GM21515 (cell line): ENCODE data around the gene KCNIP1.

Source experiments
- ATAC-seq: cut with Tn5 transposase; IDR thresholded peaks from one replicate; pipeline ENCODE4 v1.9.1; 2021; ENCODE audit not compliant: unreplicated experiment

The KCNIP1 gene

GRCh38 chr5:170590566-170590965 is 86.7 kb downstream of the KCNIP1 start:
- no peak for ATAC-seq

- ATAC-seq, result no peak
Observed at GRCh38 chr5:170591054-170591453, 87.2 kb downstream of the KCNIP1 start.

- no peak for ATAC-seq
Observed at GRCh38 chr5:170596482-170597044, 92.7 kb downstream of the KCNIP1 start.

- ATAC-seq, result no peak
Observed at GRCh38 chr5:170597109-170597751, 93.4 kb downstream of the KCNIP1 start.

GRCh38 chr5:170597872-170598271 is 94.1 kb downstream of the KCNIP1 start:
- ATAC-seq, result no peak

- ATAC-seq, result no peak
Observed at GRCh38 chr5:170599756-170600155, 95.9 kb downstream of the KCNIP1 start.

- no peak for ATAC-seq
Observed at GRCh38 chr5:170601619-170602018, 97.8 kb downstream of the KCNIP1 start.

- no peak for ATAC-seq
Observed at GRCh38 chr5:170603109-170603508, 99.3 kb downstream of the KCNIP1 start.

GRCh38 chr5:170603578-170604565 is 100.1 kb downstream of the KCNIP1 start:
- ATAC-seq, result no peak

- no peak for ATAC-seq
Observed at GRCh38 chr5:170606941-170607340, 103.1 kb downstream of the KCNIP1 start.

- ATAC-seq, result no peak
Observed at GRCh38 chr5:170611449-170612090, 107.8 kb downstream of the KCNIP1 start.

- ATAC-seq, result no peak
Observed at GRCh38 chr5:170612256-170612678, 108.4 kb downstream of the KCNIP1 start.

GRCh38 chr5:170614065-170614490 is 110.3 kb downstream of the KCNIP1 start:
- no peak for ATAC-seq

- ATAC-seq, result no peak
Observed at GRCh38 chr5:170614720-170615119, 110.9 kb downstream of the KCNIP1 start.

- no peak for ATAC-seq
Observed at GRCh38 chr5:170617533-170618490, 114.0 kb downstream of the KCNIP1 start.

- peak; percentile 70 for ATAC-seq
Observed at GRCh38 chr5:170619869-170620268, 116.0 kb downstream of the KCNIP1 start.

GRCh38 chr5:170622933-170623332 is 119.1 kb downstream of the KCNIP1 start:
- no peak for ATAC-seq

- no peak for ATAC-seq
Observed at GRCh38 chr5:170623576-170624181, 119.9 kb downstream of the KCNIP1 start.
